Trophoblast cell (in vitro differentiated cells and primary cell): ENCODE data around the gene ADK.
"Not testable (repeated sequence)": the region's sequence is repeated elsewhere in the genome, so short reads cannot be mapped to it uniquely, and the experiment has no call there.

Experiments
- DNase-seq, 2 donors: peaks; one replicate each; pipeline ENCODE4 v3.0.0-alpha.2; 2016
- H2AFZ ChIP-seq: 2 replicates; pipeline ENCODE4 v1.6.1; 2013; ENCODE audit warnings: low read length, moderate library complexity, mild to moderate bottlenecking; ENCODE audit not compliant: insufficient read depth, poor library complexity
- H2AK5ac ChIP-seq: 2 replicates; pipeline ENCODE4 v1.6.1; 2013; ENCODE audit warnings: mild to moderate bottlenecking, low read length
- H2BK120ac ChIP-seq: 2 replicates; pipeline ENCODE4 v1.6.1; 2013; ENCODE audit warnings: low read length, mild to moderate bottlenecking, moderate library complexity; ENCODE audit not compliant: insufficient read depth, poor library complexity
- H2BK12ac ChIP-seq: 2 replicates; pipeline ENCODE4 v1.6.1; 2013; ENCODE audit warnings: mild to moderate bottlenecking, low read length, moderate library complexity
- H2BK5ac ChIP-seq: 2 replicates; pipeline ENCODE4 v1.6.1; 2013; ENCODE audit warnings: low read length, low read depth, moderate library complexity, mild to moderate bottlenecking; ENCODE audit not compliant: poor library complexity
- H3K14ac ChIP-seq: 2 replicates; pipeline ENCODE4 v1.6.1; 2013; ENCODE audit warnings: mild to moderate bottlenecking, low read length
- H3K18ac ChIP-seq: 2 replicates; pipeline ENCODE4 v1.6.1; 2013; ENCODE audit warnings: mild to moderate bottlenecking, low read length
- H3K23ac ChIP-seq: 2 replicates; pipeline ENCODE4 v1.6.1; 2013; ENCODE audit warnings: low read length
- H3K27ac ChIP-seq: 2 replicates; pipeline ENCODE4 v1.5.1; 2013; ENCODE audit warnings: low read depth, mild to moderate bottlenecking, inconsistent platforms, low read length, moderate library complexity
- H3K27me3 ChIP-seq: 2 replicates; pipeline ENCODE4 v1.6.1; 2013; ENCODE audit warnings: inconsistent platforms, mild to moderate bottlenecking, low read length, moderate library complexity; ENCODE audit not compliant: insufficient read depth
- H3K36me3 ChIP-seq, 2 experiments: 1 replicate in 1 of 2; 2 replicates in 1 of 2; pipeline ENCODE4 v1.6.1; 2013; ENCODE audit warnings: low read length in 2 of 2, mild to moderate bottlenecking in 2 of 2, moderate library complexity in 1 of 2; ENCODE audit not compliant: insufficient read depth in 2 of 2, control insufficient read depth in 1 of 2
- H3K4ac ChIP-seq: 2 replicates; pipeline ENCODE4 v1.6.1; 2013; ENCODE audit warnings: low read depth, mild to moderate bottlenecking, low read length, moderate library complexity
- H3K4me1 ChIP-seq, 2 experiments: 1 replicate in 1 of 2; 2 replicates in 1 of 2; pipeline ENCODE4 v1.6.1; 2013; ENCODE audit warnings: low read length in 2 of 2, mild to moderate bottlenecking in 2 of 2, moderate library complexity in 1 of 2; ENCODE audit not compliant: insufficient read depth in 2 of 2, control insufficient read depth in 1 of 2
- H3K4me2 ChIP-seq: 2 replicates; pipeline ENCODE4 v1.6.1; 2013; ENCODE audit warnings: inconsistent platforms, mild to moderate bottlenecking, low read length, moderate library complexity
- H3K4me3 ChIP-seq: 2 replicates; pipeline ENCODE4 v1.5.1; 2013; ENCODE audit warnings: mild to moderate bottlenecking, low read depth, low read length, inconsistent platforms
- H3K79me1 ChIP-seq: one replicate; pipeline ENCODE4 v1.6.1; 2013; ENCODE audit warnings: low read length
- H3K79me2 ChIP-seq: 2 replicates; pipeline ENCODE4 v1.6.1; 2013; ENCODE audit warnings: low read length, mild to moderate bottlenecking; ENCODE audit not compliant: control insufficient read depth, insufficient read depth, poor library complexity
- H3K9ac ChIP-seq: 2 replicates; pipeline ENCODE4 v1.6.1; 2013; ENCODE audit warnings: mild to moderate bottlenecking, low read length
- H3K9me3 ChIP-seq: 2 replicates; pipeline ENCODE4 v1.6.1; 2013; ENCODE audit warnings: low read depth, mild to moderate bottlenecking, control low read depth, inconsistent platforms, low read length; ENCODE audit not compliant: insufficient read depth
- H4K12ac ChIP-seq: 2 replicates; pipeline ENCODE4 v1.6.1; 2013; ENCODE audit warnings: low read depth, mild to moderate bottlenecking, low read length, moderate library complexity
- H4K8ac ChIP-seq: 2 replicates; pipeline ENCODE4 v1.6.1; 2013; ENCODE audit warnings: low read depth, mild to moderate bottlenecking, low read length, moderate library complexity
- H4K91ac ChIP-seq: one replicate; pipeline ENCODE4 v1.6.1; 2013; ENCODE audit warnings: low read depth, mild to moderate bottlenecking, low read length, moderate library complexity
- WGBS: extraction: QIAGEN DNeasy Blood & Tissue Kit; methylation state at CpG from one replicate; pipeline ENCODE4 v1.1.7; 2013; ENCODE audit warnings: missing lambda C conversion rate; ENCODE audit not compliant: insufficient read length, insufficient coverage; ENCODE audit errors: extremely low coverage; 5-methylcytosine and 5-hydroxymethylcytosine counted together

Gene ADK

GRCh38 chr10:74208997-74209396, 58.0 kb downstream of the ADK start:
- H3K4me2 ChIP-seq, result no peak overlapping the region
- no peak overlapping the region for H4K12ac ChIP-seq
- H3K27ac ChIP-seq, result no peak overlapping the region
- H3K4me1 ChIP-seq, result no peaks in the 10 kb centered on the region
- no peak overlapping the region for H2BK120ac ChIP-seq
- no peaks in the 10 kb centered on the region for H3K9me3 ChIP-seq
- no peak overlapping the region for H4K91ac ChIP-seq
- H3K79me2 ChIP-seq, result no peaks in the 10 kb centered on the region
- H3K9ac ChIP-seq, result no peak overlapping the region
- no peak overlapping the region for H2AFZ ChIP-seq
- H3K4me3 ChIP-seq, result no peak overlapping the region
- H3K18ac ChIP-seq, result no peak overlapping the region
- H2AK5ac ChIP-seq, result no peak overlapping the region
- no peak overlapping the region for H2BK12ac ChIP-seq
- DNase-seq, result no peak
- H4K8ac ChIP-seq, result no peak overlapping the region
- no peak overlapping the region for H2BK5ac ChIP-seq
- H3K36me3 ChIP-seq, result peaks cover 0 to 3% of the 10 kb centered on the region in 2 experiments
- no peak overlapping the region for H3K23ac ChIP-seq
- WGBS, result no CpG with 5 or more reads among the region's 3 CpGs
- H3K27me3 ChIP-seq, result no peaks in the 10 kb centered on the region
- H3K79me1 ChIP-seq, result no peaks in the 10 kb centered on the region
- no peak overlapping the region for H3K4ac ChIP-seq
- H3K14ac ChIP-seq, result no peak overlapping the region

- no peaks in the 10 kb centered on the region for H3K79me1 ChIP-seq
- H4K8ac ChIP-seq, result no peak overlapping the region
- no peaks in the 10 kb centered on the region for H3K4me1 ChIP-seq
- H3K23ac ChIP-seq, result no peak overlapping the region
- no peak overlapping the region for H3K4me3 ChIP-seq
- H3K18ac ChIP-seq, result no peak overlapping the region
- no peak for DNase-seq
- no CpG with 5 or more reads among the region's 2 CpGs for WGBS
- H4K91ac ChIP-seq, result no peak overlapping the region
- no peak overlapping the region for H2BK12ac ChIP-seq
- no peaks in the 10 kb centered on the region for H3K79me2 ChIP-seq
- no peak overlapping the region for H2AFZ ChIP-seq
- H2BK5ac ChIP-seq, result no peak overlapping the region
- H3K9ac ChIP-seq, result no peak overlapping the region
- no peak overlapping the region for H3K4me2 ChIP-seq
- H2BK120ac ChIP-seq, result no peak overlapping the region
- H3K14ac ChIP-seq, result no peak overlapping the region
- peaks cover 0 to 2% of the 10 kb centered on the region in 2 experiments for H3K36me3 ChIP-seq
- H3K27me3 ChIP-seq, result no peaks in the 10 kb centered on the region
- H4K12ac ChIP-seq, result no peak overlapping the region
- no peak overlapping the region for H2AK5ac ChIP-seq
- H3K4ac ChIP-seq, result no peak overlapping the region
- no peak overlapping the region for H3K27ac ChIP-seq
- H3K9me3 ChIP-seq, result peaks cover 2% of the 10 kb centered on the region
These were observed 62.0 kb downstream of the ADK start for GRCh38 chr10:74213019-74213418.

- Histone ChIP-seq H3K18ac (no peak overlapping the region), H3K27ac (no peak overlapping the region), H3K9me3 (peaks cover 2% of the 10 kb centered on the region), H3K4ac (no peak overlapping the region), H4K91ac (no peak overlapping the region), H2BK12ac (no peak overlapping the region), H2BK120ac (no peak overlapping the region), H2BK5ac (no peak overlapping the region), H3K23ac (no peak overlapping the region), H3K79me1 (no peaks in the 10 kb centered on the region), H3K9ac (no peak overlapping the region), H3K27me3 (no peaks in the 10 kb centered on the region), H2AK5ac (no peak overlapping the region), H3K4me1 (no peaks in the 10 kb centered on the region), H3K4me2 (no peak overlapping the region), H4K8ac (no peak overlapping the region), H3K4me3 (no peak overlapping the region), H2AFZ (no peak overlapping the region), H4K12ac (no peak overlapping the region), H3K14ac (no peak overlapping the region), H3K79me2 (no peaks in the 10 kb centered on the region), H3K36me3 (peaks cover 0 to 2% of the 10 kb centered on the region in 2 experiments)
- no CpG with 5 or more reads among the region's 3 CpGs for WGBS
- DNase-seq, result peak; percentile 2 to 36
These were observed 62.6 kb downstream of the ADK start for GRCh38 chr10:74213571-74214162.

GRCh38 chr10:74217110-74217509, 66.1 kb downstream of the ADK start:
- H3K9ac ChIP-seq, H4K12ac ChIP-seq: not testable (repeated sequence)

More at GRCh38 chr10:74217110-74217509, 66.1 kb downstream of the ADK start:
- not testable (repeated sequence) for H3K27me3 ChIP-seq, H3K4me2 ChIP-seq, H3K4me1 ChIP-seq, H2AFZ ChIP-seq, H3K4me3 ChIP-seq, DNase-seq, H4K91ac ChIP-seq, H3K9me3 ChIP-seq, H3K18ac ChIP-seq, H3K79me1 ChIP-seq, H2AK5ac ChIP-seq, H3K14ac ChIP-seq, H3K4ac ChIP-seq, H3K79me2 ChIP-seq, H4K8ac ChIP-seq, H3K36me3 ChIP-seq, H3K27ac ChIP-seq, H2BK120ac ChIP-seq, H3K23ac ChIP-seq, H2BK12ac ChIP-seq, H2BK5ac ChIP-seq
- WGBS, result no CpG with 5 or more reads among the region's 13 CpGs
